Measurements from ENCODE around the gene STK25.

STK25 gene

GRCh38 chr2:241492174-241492565, 16.2 kb downstream of the STK25 start:
- DNase-seq: no peak

- DNase-seq: no peak
These were observed 16.7 kb downstream of the STK25 start for GRCh38 chr2:241491549-241492173.

- DNase-seq: no peak
These were observed 17.4 kb downstream of the STK25 start for GRCh38 chr2:241490825-241491506.

GRCh38 chr2:241489733-241490680, 18.4 kb downstream of the STK25 start:
- DNase-seq: no peak

- DNase-seq: no peak
These were observed 19.3 kb downstream of the STK25 start for GRCh38 chr2:241489088-241489487.

GRCh38 chr2:241485172-241485911, 23.0 kb downstream of the STK25 start:
- no peak for DNase-seq

- no peak for DNase-seq
These were observed 25.1 kb downstream of the STK25 start for GRCh38 chr2:241483305-241483704.

GRCh38 chr2:241482126-241482955, 26.0 kb downstream of the STK25 start:
- DNase-seq: no peak

- DNase-seq: no peak
These were observed 26.7 kb downstream of the STK25 start for GRCh38 chr2:241481687-241482086.

GRCh38 chr2:241479026-241479898, 29.1 kb downstream of the STK25 start:
- DNase-seq: no peak

GRCh38 chr2:241478166-241478565, 30.2 kb downstream of the STK25 start:
- DNase-seq: no peak

GRCh38 chr2:241475267-241475666, 33.1 kb downstream of the STK25 start:
- DNase-seq: no peak

GRCh38 chr2:241473399-241473798, 35.0 kb downstream of the STK25 start:
- no peak for DNase-seq

GRCh38 chr2:241469746-241470145, 38.6 kb downstream of the STK25 start:
- no peak for DNase-seq

- DNase-seq: no peak
These were observed 40.0 kb downstream of the STK25 start for GRCh38 chr2:241468476-241468781.

- no peak for DNase-seq
These were observed 40.5 kb downstream of the STK25 start for GRCh38 chr2:241467777-241468475.

- DNase-seq: no peak
These were observed 42.2 kb downstream of the STK25 start for GRCh38 chr2:241466230-241466629.

GRCh38 chr2:241465543-241465942, 42.8 kb downstream of the STK25 start:
- DNase-seq: no peak

- no peak for DNase-seq
These were observed 44.9 kb downstream of the STK25 start for GRCh38 chr2:241463276-241464135.

Data from NCI-H774 (cell line).